NCI-H2107 treated with DMSO at 0.1 percent for 48 hours (cell line): Measurements from ENCODE around the gene GALNT2.

Experiments used
- DNase-seq: peaks from one replicate; lab custom pipeline; 2025; ENCODE audit not compliant: unreplicated experiment; lab: John Stamatoyannopoulos, UW

Gene GALNT2

DNA sequence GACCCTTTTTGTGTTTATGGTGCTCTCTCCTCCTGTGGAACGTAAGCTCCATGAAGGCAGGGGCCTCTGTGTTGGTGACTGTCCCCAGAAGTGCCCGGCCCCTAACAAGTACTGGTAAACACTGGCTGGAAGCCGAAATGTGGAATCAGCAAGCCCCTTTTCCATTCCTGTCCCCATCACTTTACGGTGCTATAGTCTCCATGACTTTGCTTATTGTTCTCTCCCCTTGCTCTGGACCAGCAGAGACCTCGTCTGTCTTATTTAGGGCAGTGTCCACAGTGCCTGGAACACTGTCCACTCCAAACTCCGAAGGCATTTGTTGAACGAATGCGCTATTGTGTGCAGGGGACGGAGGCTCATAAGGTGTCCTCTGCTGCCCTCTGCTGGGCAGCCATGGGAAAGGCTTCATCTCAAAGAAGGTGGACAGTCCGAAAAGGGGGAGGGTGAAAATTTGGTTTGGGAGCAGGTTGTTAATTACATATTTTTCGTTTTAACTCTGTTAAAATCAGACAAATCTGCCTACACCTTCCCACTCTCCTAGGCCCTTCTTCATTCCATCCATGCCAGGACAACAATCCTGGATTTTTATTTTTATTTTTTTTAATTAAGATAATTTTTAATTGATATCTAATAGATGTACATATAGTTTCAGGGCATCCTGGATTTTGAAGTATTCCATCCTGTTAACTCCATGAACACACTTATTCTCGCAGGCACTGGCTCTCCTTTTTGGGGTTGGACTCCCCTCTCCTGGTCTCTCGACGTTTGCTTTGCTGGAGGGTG lies 243.5 kb downstream of the GALNT2 start:
- peak; percentile 54 for DNase-seq

DNA sequence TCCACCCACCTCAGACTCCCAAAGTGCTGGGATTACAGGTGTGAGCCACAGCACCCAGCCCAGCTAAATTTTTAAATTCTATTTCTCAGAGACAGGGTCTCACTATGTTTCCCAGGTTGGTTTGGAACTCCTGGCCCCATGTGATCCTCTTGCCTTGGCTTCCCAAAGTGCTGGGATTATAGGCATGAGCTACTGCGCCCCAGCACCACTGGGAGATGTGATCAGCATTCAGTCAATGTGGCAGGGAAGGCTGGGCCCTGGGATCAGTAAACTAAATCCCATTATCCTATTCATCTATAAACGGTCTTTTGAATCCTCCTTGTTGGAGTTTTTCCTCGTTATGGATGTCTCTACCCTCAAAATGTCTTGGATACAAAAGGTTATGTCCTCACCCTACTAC lies 245.6 kb downstream of the GALNT2 start:
- no peak for DNase-seq

DNA sequence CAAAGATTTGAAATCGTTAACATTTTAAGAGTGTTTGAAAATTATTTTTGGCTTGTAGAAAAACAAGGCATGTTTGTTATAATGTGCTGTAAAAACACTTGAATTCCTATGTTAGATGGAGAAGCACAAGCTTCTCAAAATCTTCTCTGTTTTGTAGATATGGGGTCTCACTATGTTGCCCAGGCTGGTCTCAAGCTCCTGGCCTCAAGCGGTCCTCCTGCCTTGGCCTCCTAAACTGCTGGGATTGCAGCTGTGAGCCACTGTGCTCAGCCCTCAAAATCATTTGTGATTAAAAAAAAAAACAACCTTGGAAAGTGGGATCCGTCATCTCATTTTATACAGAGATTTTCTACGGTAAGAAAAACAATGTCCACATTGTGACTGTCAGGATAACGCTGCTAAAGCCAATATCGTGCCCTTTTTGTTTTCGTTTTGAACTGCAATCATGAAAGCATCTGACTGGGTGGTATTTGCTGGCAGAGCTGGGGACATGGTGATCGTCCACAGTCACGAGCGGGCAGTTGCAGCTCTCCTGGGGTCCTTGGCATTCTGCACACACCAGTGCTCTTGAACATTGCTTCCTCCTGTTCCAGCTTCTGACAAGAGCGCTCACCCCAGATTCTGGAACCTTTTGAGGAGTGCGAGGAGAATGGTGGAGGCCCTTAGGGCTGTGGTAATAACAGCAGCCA lies 246.6 kb downstream of the GALNT2 start:
- no peak for DNase-seq

DNA sequence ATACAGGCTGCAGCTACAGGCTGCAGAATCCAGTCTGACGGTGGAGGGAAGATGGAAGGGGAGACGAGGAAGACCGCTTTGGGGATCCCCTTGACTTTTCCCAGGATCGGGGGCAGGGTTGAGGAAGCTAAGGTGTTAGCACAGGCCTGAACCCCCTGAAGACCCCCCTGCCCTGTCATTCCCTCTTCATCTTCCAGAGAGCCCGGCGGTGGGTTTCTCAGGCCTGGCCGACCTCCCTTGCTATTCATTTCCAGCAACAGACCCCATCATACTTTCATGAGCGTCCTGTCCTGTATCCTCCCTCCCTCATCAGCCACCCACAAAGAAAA lies 247.1 kb downstream of the GALNT2 start:
- no peak for DNase-seq

DNA sequence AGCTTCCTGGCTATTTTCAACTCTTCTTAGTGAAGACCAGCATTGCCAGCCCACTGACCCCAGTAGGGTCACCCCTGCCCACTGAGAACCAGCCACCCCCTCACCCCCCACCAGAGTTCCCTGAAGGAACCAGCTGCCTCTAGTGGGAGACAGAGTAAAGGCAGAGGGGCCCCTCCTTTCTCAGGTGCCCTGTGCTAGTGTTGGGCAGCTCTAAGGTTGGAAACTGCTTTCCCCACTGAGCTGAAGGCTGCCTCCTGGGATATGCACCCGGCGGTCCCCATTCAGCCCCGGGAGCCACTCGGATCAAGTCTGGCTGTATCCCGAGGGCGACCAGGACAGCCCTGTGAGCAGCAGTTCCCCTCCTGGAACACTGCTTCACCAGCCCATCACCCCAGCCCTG lies 248.1 kb downstream of the GALNT2 start:
- no peak for DNase-seq

DNA sequence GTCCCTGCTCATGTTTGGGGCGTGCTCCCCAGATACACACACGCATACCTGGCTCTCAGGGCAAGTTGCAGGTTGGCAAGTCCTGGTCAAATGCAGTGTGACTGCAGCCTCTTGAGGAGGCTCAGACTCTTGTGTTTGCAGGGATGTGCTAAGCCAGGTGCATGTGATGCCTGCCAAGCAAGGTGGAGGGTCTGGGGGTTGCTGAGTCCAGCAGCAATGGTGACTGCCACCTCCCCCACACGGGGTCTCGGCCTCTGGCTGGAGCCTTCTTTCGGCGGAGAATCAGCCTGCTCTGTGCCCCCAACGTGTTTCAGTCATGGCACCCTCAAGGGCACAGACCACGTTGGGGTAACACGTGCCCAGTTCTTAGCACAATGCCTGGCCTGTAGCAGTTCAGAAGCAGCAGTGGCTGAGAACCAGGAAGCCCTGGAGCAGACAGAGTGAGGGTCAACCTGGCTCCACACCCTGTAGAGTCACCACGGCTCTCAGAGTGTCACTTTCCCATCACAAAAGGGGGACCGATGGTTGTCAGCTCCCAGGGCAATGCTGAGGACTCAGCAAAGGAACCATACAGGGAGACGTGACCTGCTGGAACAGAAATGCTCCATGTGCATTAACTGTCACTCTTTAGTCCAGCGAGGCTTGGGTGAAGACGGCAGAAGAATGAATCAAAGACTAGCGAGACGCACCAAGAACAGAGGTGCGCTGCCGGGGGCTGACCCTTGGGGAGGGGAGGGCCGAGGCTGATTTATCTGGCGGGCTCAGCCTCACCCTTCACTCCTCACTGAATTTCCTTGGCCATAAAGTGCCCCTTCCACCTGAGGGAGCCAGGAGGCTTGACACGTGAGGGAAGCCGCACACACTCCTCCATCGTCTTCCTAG lies 250.1 kb downstream of the GALNT2 start:
- no peak for DNase-seq

DNA sequence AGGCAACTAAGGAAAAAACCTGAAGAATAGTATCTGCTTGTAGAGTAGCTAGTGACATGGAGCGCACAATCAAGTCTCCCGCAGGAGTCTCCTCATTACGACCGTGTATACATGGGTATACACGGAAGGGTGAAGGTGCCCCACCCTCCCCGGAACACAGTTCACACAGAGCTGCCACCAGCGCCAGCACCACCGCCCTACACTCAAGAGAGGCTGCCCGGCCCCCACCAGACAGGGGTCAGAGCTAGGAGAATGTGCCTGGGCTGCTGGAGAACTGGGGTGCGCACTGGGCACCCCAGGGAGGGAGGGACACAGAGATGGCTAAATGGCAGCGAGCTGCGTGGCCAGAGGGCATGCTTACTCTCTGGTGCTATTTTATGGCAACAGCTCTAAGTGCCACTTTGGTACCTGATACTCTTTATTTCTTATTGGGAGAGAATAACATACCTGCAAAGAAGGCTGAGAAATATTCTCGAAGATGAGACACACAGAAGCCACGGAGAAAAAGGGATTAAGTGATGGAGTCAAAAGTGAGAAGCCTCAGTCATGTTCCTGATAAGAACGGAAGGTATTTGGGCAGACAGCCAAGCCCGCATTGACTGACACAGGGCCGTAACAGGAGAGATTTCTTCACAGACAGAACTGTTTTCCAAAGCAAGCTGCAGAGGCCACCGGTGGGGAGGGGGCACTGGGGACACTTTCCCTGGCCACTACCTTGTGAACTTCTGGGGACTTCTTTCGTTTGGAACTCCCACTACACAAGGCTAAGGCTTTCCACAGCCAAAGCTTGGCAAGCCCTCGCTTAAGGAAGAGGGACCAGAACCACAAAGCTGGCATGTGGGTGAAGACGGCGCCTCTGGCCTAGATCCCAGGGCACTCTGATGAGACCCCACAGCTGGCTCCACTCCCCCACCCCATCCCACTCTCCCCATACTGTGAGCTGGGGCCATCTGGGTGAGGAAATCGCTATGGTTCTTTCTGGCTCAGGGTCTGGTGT lies 251.1 kb downstream of the GALNT2 start:
- peak; percentile 13 for DNase-seq

DNA sequence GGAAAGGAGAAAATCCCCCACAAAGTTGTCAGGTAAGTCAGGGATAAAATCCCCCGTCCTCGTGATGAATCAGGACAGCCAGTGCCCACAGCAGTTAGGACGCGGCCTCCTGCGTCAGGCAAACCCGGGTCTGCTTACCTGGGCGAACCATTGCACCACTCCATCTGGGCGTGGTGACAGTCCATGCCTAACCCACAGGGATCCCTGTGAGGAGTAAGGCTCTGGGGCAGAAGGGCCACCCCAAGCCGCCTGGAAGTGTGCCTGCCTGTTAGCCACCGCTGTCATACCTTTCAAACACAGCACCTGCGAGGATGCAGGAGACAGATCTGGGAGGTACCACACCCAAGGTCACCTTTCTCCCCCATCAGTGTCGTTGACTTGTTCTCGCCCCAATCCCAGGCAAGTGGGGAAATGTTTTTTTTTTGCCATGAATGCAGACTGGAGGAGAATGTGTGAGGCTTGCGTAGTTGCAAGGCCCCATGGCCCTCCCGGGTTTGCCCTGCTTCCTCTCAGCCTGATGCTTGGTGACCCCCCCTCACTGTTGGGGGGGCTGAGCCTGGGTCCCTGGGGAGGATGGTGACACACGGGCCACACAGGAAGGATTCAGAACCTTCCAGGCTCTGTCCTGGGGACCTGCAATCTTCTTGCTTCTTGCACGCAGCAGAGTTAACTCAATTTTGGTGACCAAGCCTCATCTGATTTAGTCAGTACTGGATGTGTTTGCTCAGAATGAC lies 252.1 kb downstream of the GALNT2 start:
- no peak for DNase-seq

DNA sequence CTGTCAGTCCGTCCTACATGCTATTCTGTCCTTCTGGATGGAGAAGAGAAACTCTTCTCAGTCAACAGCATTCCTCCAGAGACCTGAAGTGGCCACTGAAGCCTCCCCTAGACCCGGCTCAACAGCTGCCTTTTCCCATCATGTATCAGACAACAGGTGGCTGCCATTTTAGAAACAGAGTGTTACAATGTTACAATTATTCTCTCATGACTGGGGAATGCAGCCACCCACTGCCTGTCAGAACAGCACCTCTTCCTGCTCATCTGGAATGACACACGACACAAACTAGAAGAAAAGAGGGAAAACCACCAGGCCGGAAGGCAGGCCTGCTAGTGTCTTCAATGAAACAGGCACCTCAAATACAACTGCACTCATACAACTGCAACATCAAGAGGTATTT lies 253.8 kb downstream of the GALNT2 start:
- DNase-seq, result no peak

DNA sequence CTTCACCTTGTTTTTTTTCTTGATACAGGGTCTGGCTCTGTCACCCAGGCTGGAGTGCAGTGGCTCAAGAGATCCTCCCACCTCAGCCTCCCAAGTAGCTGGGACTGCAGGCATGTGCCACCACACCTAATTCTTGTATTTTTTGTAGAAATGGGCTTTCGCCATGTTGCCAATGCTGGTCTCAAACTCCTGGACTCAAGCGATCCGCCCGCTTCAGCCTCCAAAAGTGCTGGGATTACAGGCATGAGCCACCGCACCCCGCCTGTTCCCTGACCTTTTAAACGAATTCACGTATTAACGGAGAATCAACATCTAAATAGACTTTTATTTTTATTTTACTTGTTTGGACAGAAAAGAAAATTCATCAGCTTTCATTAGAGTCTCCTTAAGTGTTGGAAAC lies 254.3 kb downstream of the GALNT2 start:
- no peak for DNase-seq

DNA sequence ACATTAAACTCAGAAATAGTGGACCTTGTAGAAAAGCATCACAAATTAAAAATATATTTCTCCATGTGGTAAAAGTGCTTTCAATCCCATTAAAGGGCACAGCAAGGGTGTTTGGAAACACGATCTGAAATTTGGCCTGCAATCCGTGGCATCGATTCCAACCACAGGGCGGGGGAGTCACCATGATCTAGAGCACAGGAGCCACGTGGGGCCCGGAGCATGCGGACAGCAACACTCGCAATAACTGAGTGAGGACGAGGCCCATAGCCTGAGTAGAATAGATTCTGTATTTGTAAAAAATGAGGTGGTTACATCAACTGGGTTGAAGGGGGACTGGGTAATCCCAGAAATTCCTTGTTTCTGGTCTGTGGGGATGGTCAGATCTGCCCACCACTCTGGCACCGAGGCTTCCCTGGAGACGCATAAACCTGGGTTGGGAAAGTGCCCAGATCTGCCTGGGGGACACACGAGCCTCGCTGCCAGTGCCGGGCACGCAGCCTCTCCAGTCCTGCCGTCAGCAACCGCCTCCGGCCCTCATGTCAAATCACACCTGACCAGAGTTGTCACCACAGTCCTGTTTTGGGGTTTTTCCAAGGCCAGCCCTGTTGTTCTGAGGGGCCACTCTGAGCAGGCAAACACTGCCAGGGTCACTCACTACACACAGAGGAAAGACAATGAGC lies 254.8 kb downstream of the GALNT2 start:
- no peak for DNase-seq

DNA sequence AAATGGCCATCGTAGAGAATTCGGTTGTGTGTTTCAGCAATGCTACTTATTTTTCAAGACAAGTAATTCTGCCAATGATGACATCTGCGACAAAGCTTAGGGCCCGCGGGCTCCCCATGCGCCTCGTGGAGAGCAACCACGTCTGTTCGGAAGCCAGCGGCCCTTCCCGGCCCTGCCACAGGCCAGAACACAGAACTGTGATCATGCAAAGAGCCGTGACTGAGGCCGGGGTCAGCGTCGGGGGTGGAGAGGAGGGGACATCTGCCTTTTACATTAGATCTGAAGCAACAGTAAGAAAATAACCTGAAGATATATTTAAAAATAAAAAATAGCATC lies 255.4 kb downstream of the GALNT2 start:
- DNase-seq, result no peak

DNA sequence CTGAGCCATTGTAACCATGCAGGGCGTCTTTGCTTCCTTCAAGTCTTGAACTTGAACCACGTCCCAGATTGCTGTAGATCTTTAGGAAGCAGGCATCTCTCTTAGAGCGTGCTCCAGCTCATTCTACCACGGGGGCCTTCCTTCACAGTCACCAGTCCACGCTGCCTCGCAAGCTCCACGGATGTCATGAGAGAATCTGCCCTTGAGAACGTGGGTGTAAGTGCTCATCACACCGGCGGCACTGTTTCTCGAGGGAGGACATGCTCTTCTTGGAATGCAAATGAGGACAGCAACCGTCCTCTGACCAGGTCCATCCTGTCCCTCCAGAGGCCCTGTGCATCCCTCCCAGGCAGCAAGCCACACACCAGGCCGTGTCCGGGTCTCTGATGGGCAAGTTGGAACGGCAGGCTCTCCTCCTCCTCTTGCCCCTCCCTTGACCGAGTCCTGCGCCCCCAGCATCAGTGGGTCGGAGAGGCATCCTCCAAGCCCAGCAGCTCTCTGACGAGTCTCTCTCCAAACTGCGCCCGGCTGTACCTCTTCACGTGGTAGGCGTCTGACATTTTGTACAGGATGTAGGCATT lies 256.0 kb downstream of the GALNT2 start:
- no peak for DNase-seq

DNA sequence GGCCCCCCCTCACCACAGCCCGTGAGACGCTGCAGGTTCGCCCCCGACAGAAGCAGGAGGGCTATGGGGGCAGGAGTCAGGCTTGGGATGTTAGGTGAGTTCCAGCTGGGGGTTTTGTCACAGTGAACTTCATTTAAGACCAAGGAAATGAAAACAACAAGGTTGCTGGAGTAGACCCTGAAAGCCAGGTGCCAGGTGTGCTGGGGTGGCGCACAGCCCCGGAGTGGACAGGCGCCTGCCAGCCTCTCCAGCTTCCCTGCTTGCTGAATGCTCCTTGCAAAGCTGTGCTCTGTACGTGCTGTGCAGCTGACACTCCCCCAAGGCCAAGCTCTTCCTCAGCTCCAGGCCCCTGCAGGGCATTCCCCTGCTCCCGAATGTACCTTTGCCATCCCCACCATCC lies 256.6 kb downstream of the GALNT2 start:
- no peak for DNase-seq

DNA sequence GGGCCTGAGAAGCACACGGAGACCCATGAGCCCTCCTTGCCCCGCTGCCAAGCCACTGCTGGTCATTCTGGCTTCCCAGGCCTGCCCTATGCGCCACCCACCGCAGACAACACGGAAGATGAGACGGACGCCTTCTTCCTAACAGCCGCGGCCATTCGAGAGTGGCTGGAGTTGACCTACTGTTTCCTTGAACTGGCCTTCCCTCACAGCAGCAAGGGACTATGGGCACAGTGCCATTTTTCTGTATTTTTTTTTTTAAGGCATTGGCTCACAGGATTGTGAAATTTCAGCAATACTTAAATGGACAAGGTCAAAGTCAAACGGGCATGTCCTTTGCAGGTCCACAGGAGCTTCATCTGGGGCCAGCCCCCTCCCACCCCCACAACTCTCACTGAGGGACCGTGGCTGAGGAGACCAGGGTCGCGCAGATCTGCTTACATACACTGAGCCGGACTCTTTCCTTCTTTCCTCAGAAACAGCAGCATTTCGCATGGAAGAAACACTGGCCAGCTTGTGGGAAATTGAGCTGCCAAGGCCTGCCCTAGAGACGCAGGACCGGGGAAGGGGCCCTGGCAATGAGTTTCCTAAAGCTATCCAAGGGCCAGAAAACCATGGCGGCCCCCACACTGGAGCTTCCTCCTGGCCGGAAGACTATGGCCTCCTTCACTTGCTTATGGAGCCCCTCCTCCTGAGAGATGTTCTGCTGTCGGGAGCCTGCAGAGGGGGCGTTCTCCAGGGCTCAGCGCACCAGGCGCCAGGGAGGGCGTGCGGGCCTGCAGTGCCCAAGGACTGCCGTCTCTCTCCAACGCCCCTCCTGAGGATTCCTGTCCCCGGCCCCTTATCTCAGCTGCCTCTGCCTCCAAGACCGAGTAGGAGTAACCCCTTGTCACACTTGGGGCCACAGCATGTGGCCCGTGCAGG lies 260.2 kb downstream of the GALNT2 start:
- DNase-seq, result no peak

DNA sequence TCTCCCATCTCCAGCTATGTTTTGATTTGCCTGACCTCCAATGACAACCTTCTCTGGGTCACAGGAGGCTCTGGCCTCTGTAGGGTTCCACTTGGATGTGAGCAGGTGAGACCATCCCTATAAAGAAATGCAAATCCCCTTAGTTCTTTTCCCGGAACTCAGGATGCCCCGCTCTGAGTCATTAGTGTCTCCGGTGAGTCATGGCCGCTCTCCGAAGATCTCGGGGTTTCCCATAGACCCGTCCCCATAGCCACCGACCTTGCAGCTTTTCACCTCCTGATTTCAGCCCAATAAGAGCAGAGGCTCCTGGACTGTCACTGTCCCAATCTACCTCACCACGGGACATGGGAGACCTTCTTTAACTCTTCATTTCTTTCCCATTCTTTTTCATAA lies 260.9 kb downstream of the GALNT2 start:
- DNase-seq, result no peak

DNA sequence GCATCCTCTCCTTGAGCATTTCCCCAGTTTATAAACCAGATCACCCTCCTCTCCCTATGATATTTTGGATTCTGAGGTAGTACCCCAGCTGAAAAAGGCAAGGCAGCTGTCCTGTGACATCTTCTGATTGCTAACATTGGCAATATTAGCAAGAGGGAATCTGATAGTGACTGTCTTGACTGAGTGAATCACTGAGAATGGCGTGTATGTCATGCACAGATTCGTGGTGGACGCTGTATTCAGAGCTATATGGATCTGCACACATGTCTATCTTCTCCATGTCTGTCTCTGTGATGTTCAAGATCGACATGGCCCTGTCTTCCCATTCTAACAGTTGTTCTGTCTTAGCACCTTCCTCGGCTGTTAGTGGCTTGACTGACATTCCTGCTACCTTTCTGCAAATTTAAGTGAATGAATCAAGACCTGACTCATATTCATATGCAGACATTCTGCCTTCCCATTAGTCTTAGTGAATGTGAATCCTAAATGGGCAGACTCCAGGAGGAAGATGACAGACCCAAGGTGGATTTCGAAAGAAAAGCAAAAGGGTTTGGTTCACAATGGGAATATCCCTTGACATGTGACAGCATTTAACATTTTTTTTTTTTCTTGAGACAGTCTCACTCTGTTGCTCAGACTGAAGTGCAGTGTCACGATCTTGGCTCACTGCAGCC lies 261.4 kb downstream of the GALNT2 start:
- DNase-seq, result no peak

DNA sequence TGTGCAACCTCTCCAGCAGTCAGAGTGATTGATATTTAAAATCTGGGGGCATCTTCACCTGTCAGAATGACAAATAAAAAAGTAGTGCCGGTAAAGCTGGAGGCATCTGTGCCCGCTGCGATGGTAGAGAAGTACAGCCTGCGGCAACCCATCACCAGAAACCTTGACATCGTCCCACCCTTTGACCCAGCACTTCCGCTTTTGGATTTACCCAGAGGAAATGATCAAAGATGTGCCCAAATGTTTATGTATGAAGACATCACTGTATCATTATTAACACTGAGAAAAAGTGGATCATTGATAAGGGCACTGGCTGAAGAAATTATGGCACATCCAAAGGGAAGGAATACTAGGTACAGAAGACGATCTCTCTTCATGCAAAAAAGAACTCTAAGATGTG lies 263.1 kb downstream of the GALNT2 start:
- DNase-seq, result no peak
